DMS153 treated with DMSO at 0.1 percent for 48 hours (cell line): ENCODE data around the gene NKX2-8.
"Not testable (repeated sequence)": the region's sequence is repeated elsewhere in the genome, so short reads cannot be mapped to it uniquely, and the experiment has no call there.

Experiments
- DNase-seq: peaks from one replicate; lab custom pipeline; 2025; ENCODE audit not compliant: unreplicated experiment; lab: John Stamatoyannopoulos, UW

NKX2-8 gene

DNA sequence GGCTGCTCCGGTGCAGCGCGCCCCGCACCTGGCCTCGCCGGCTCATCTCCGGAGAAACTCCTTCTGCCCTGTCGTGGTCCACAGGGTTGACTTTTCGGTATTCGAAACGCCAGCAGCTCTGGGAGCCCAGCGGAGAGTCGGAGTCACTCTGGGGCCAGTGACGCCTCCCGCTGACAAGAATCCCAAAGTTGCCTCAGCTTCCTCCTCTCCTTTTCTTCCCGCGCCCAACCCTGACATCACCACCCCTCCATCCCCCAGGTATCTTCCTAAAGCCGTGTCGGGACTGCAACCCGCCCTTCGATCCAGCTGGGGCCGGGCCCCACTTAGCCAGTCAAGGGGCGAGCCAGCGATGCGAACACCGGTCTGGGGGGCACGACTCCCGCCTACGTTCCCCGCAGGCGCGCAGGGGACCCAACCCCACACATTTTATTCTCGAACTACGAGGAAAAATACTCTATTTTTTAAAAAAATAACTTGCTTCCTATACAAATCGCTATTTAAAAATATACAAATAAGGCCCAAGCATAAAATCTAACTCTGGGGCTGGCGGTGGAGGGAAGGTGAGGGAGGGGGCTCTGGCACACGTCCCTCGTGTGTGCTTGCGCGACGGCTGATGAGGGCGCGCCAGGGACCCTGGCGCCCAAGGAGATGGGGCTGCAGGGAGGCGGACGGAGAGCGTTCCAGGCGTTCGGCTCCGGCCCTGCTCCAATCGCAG is 2.1 kb downstream of the NKX2-8 start:
- DNase-seq, result no peak

GRCh38 chr14:36579573-36580140 is 2.8 kb downstream of the NKX2-8 start:
- DNase-seq, result no peak

DNA sequence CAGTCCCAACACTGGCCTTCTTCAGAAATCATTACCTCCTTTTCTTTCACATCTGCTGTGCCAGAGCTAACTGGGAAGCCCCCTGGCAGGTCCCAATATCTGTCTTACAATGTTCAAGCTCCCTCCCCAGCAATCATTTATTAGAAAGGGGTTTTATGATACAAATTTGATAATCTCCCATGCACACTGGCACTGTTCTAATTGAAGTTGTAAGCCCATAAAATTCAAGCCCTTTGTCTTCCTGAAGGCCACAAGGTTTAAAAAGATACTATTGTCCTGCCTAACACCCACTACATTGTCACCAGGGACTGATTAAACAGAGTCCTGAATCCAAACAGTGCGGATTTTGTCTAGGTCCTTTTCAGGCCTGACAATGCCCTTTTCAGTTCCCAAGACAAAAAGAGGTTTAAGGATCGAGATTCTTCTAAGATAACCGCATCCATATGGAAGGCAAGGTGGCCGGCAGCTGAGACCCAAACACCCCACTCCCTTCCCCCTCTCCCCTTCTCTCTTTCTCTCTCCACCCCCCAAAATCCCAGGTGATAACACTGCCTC is 3.3 kb downstream of the NKX2-8 start:
- DNase-seq, result no peak

GRCh38 chr14:36570065-36570464 is 12.3 kb downstream of the NKX2-8 start:
- no peak for DNase-seq

- DNase-seq, result peak; percentile 18
Observed at GRCh38 chr14:36556811-36557433, 25.5 kb downstream of the NKX2-8 start.

DNA sequence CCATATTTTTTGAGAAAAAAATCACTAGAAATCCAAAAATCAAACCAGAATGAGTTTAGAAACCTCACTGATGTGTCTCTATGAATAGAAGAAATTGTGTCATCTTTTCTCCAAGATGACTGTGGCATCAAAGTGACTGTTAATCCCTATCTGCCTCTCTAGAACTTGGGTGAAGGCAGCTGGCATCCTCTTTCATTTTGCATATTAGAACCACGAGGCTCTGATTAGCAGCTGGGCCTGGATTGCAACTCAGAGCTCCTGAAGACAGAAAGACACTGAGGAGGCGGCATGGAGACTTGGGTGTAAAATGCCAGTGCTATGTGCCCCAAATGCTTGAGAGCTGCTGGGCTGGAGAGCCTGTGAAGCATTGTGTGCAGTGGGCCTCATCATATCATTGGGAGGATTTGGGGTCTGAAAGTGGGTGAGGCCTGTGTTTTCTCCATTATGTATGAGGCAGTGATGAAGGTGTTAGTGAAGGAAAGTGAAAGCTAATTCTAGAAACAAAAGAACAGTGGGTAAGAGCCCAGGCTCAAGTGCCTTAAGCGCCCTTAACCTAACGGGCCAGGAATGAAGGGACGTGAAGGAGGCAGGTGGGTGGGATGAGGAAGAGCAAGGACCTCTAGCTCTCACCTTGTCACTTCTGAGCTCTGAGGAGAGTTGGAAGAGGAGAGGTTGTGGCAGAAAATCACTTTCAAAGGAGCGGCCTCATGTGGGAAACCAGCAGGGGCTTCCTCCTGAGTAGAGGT is 26.2 kb downstream of the NKX2-8 start:
- no peak for DNase-seq

DNA sequence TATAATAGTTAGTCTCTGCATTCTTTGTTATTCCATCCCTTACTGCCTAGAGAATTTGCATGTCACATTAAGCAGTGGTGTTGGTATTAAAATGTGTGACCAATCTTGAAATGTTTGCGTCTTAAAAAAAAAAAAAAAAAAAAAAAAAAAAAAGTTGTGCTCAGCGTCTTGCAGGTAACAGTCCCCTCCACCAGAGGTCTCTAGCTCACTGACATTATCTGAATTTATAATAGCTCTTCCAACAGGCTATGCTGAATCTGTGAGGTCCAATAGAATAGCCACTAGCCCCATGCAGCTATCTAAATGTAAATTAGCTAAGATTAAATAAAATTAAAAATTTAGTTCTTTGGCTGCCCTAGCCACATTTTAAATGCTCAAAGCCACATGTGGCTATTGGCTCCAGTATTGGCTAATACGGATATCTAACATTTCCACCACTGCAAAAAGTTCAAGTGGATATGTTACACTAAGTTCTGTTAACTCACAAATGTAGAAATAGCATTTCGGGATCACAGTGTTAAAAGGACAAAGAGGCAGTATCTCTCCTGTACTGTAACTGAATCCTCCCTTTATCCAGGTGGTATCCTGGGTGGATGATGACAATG is 28.7 kb downstream of the NKX2-8 start:
- DNase-seq, result peak; percentile 21

DNA sequence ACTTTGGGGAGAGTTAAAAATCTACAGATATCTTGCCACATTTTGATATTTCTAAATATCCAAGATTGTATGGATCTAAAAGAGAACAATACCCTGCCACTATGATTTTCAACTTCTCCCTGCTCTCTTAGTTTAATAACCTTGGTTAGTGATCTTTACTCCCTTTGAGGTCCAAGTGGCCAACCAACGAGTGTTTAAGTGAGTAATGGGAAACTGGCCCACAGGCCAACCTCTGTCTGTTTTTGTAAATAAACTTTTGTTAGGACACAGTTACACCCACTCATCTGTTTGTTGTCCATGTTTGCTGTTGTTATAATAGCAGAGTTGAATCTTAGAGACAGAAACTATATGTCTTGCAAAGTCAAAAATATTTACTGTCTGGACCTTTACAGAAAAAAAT is 31.5 kb downstream of the NKX2-8 start:
- DNase-seq, result no peak

DNA sequence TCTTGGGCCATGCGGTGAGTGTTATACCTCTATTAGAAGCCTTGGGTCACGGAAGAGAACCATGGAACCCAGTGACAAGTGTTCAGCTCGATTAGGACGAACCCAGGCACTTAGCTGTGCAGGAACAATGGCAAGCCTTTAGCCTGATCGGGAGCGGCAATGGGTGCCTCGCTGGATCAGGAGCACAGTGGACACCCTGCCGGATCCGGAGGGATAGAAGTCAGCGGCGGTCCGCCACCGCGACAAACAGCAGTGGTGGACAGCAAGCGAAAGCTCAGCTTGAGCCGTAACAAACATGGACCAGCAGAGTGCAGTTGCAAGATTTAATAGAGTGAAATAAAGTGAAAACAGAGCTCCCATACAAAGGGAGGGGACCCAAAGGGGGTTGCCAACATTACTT is 38.1 kb downstream of the NKX2-8 start:
- not testable (repeated sequence) for DNase-seq

GRCh38 chr14:36538051-36538450 is 44.4 kb downstream of the NKX2-8 start:
- no peak for DNase-seq
